Keratinocyte (primary cell): ENCODE data around the gene SPATS2L. TPM values are rescaled to one million over a fixed set of nuclear protein-coding genes. Genes with fewer than 3 reads are reported as not detected.

ENCODE experiments used
- DNase-seq: peaks from one replicate; pipeline ENCODE4 v3.0.0-alpha.2; 2011; ENCODE audit warnings: low read depth, missing footprints, low spot score
- FAIRE-seq: peaks from 2 replicates; lab custom pipeline; 2011; peaks lifted over from hg19 to GRCh38; lab: Jason Lieb, UNC
- H2AFZ ChIP-seq: 2 replicates; pipeline ENCODE4 v1.6.0; 2012; ENCODE audit warnings: low read length, control low read depth, inconsistent platforms; ENCODE audit not compliant: control insufficient read depth
- H3K27ac ChIP-seq: 2 replicates; pipeline ENCODE4 v1.5.1; 2011; ENCODE audit warnings: low read length; ENCODE audit not compliant: control insufficient read depth, insufficient read depth
- H3K27me3 ChIP-seq: 3 replicates; pipeline ENCODE4 v1.6.0; 2011; ENCODE audit warnings: low read length; ENCODE audit not compliant: control insufficient read depth, insufficient read depth; ENCODE audit errors: extremely low read depth
- H3K36me3 ChIP-seq, 2 experiments: 2 replicates in 1 of 2; 3 replicates in 1 of 2; pipeline ENCODE4 v1.5.1; 2011; ENCODE audit warnings: low read length in 2 of 2, mild to moderate bottlenecking in 1 of 2; ENCODE audit not compliant: control insufficient read depth in 2 of 2, insufficient read depth in 2 of 2; ENCODE audit errors: extremely low read depth in 1 of 2
- H3K4me1 ChIP-seq: 3 replicates; pipeline ENCODE4 v1.5.1; 2011; ENCODE audit warnings: low read length; ENCODE audit not compliant: control insufficient read depth, insufficient read depth; ENCODE audit errors: extremely low read depth
- H3K4me2 ChIP-seq: 3 replicates; pipeline ENCODE4 v1.6.0; 2011; ENCODE audit warnings: low read depth, low read length; ENCODE audit not compliant: control insufficient read depth, insufficient read depth; ENCODE audit errors: extremely low read depth
- H3K4me3 ChIP-seq, 3 experiments: fragments of 200-600 bp in 1 of 3; sonication (generic) in 1 of 3; 2 replicates in 2 of 3; 3 replicates in 1 of 3; pipeline ENCODE4 v1.5.1; 2011 to 2016; ENCODE audit warnings: low read length in 3 of 3, mild to moderate bottlenecking in 3 of 3, control low read depth in 2 of 3, inconsistent platforms in 1 of 3, low read depth in 1 of 3, mixed read lengths in 1 of 3, mixed run types in 1 of 3, moderate library complexity in 1 of 3; ENCODE audit not compliant: control insufficient read depth in 2 of 3, insufficient read depth in 2 of 3; ENCODE audit errors: extremely low read depth in 1 of 3
- H3K79me2 ChIP-seq: 2 replicates; pipeline ENCODE4 v1.6.0; 2012; ENCODE audit warnings: low read length; ENCODE audit not compliant: control insufficient read depth, insufficient read depth
- H3K9ac ChIP-seq: 3 replicates; pipeline ENCODE4 v1.6.0; 2011; ENCODE audit warnings: low read length; ENCODE audit not compliant: control insufficient read depth, insufficient read depth; ENCODE audit errors: extremely low read depth
- H3K9me1 ChIP-seq: 3 replicates; pipeline ENCODE4 v1.6.0; 2011; ENCODE audit warnings: low read length; ENCODE audit not compliant: control insufficient read depth, insufficient read depth; ENCODE audit errors: extremely low read depth
- H3K9me3 ChIP-seq: 2 replicates; pipeline ENCODE4 v1.5.1; 2012; ENCODE audit warnings: low read depth, low read length; ENCODE audit not compliant: control insufficient read depth
- H4K20me1 ChIP-seq: 3 replicates; pipeline ENCODE4 v1.6.0; 2011; ENCODE audit warnings: low read length; ENCODE audit not compliant: control insufficient read depth, insufficient read depth; ENCODE audit errors: extremely low read depth
- CTCF ChIP-seq, 3 experiments: IDR thresholded peaks in 1 of 3; conservative IDR thresholded peaks in 1 of 3; optimal IDR thresholded peaks in 1 of 3; 2 replicates in 2 of 3; 3 replicates in 1 of 3; pipeline versions ENCODE3 to v1.5.1; 2011; ENCODE audit warnings: low read length in 3 of 3, mild to moderate bottlenecking in 3 of 3, moderate library complexity in 2 of 3, control low read depth in 1 of 3, inconsistent platforms in 1 of 3; ENCODE audit not compliant: insufficient read depth in 2 of 3; ENCODE audit errors: extremely low read depth in 1 of 3
- EZH2 ChIP-seq: IDR thresholded peaks from one replicate; pipeline ENCODE4 v1.6.1; 2012; ENCODE audit warnings: inconsistent platforms, mild to moderate bottlenecking, low read length, moderate library complexity
- dilution Hi-C: fragments of 300-500 bp; cut with MboI; formaldehyde crosslinking; loops from one replicate; pipeline ENCODE4 v1.7.0; 2020; ENCODE audit warnings: low sequenced_read_pairs; ENCODE audit not compliant: extremely low pct_ligation_motif_present
- polyA plus RNA-seq, 5 experiments: library from polyadenylated mRNA; depleted of rRNA in 3 of 5; stranded (reverse) in 3 of 5; stranded (forward) in 1 of 5; unstranded in 1 of 5; fragments of >200 nt; gene quantifications; 1 replicate in 1 of 5; 2 replicates in 3 of 5; 3 replicates in 1 of 5; pipeline versions ENCODE4 v1.2.1 to v1.2.3, GENCODE V29; 2011 to 2012; ENCODE audit warnings: missing spikeins in 2 of 5, low read depth in 1 of 5, low replicate concordance in 1 of 5

SPATS2L gene
- polyA plus RNA-seq, 1 donor (not counting 4 experiments of a cell fraction or from before 2014, with no cell fraction given), result 95.3 TPM

GRCh38 chr2:200266406-200266805 lies 40.1 kb upstream of the SPATS2L start:
- Histone ChIP-seq H3K36me3 (no peaks in the 10 kb centered on the region), H3K27me3 (no peaks in the 10 kb centered on the region), H3K27ac (no peak overlapping the region), H3K79me2 (no peaks in the 10 kb centered on the region), H3K4me2 (no peak overlapping the region), H3K4me1 (peaks cover 13% of the 10 kb centered on the region), H3K9me1 (no peaks in the 10 kb centered on the region), H3K9me3 (no peaks in the 10 kb centered on the region), H3K4me3 (no peak overlapping the region), H2AFZ (no peak overlapping the region), H4K20me1 (no peaks in the 10 kb centered on the region), H3K9ac (no peak overlapping the region)
- DNase-seq, result no peak
- dilution Hi-C loops, result no loop called here
- no peak for TF ChIP-seq CTCF (optimal IDR thresholded peaks at IDR 0.05 in 1 of 3, IDR thresholded peaks at IDR 0.05 in 1 of 3, conservative IDR thresholded peaks at IDR 0.05 in 1 of 3; ENCODE audit: extremely low read depth in 1 of 3, insufficient read depth in 2 of 3, low read length in 3 of 3)
- TF ChIP-seq EZH2, result no peak
- no peak for FAIRE-seq

GRCh38 chr2:200267350-200267749 lies 39.1 kb upstream of the SPATS2L start:
- no peaks in the 10 kb centered on the region for H3K9me3 ChIP-seq
- H3K9me1 ChIP-seq, result no peaks in the 10 kb centered on the region
- no peak overlapping the region for H3K9ac ChIP-seq
- dilution Hi-C loops, result no loop called here
- H3K4me2 ChIP-seq, result no peak overlapping the region
- no peaks in the 10 kb centered on the region for H4K20me1 ChIP-seq
- peaks cover 13% of the 10 kb centered on the region for H3K4me1 ChIP-seq
- H2AFZ ChIP-seq, result no peak overlapping the region
- H3K27me3 ChIP-seq, result no peaks in the 10 kb centered on the region
- TF ChIP-seq EZH2 (no peak), CTCF (optimal IDR thresholded peaks at IDR 0.05 in 1 of 3, IDR thresholded peaks at IDR 0.05 in 1 of 3, conservative IDR thresholded peaks at IDR 0.05 in 1 of 3; ENCODE audit: extremely low read depth in 1 of 3, insufficient read depth in 2 of 3, low read length in 3 of 3) (no peak)
- no peaks in the 10 kb centered on the region for H3K36me3 ChIP-seq
- no peaks in the 10 kb centered on the region for H3K79me2 ChIP-seq
- DNase-seq (no peak), FAIRE-seq (no peak)
- H3K4me3 ChIP-seq, result no peak overlapping the region
- H3K27ac ChIP-seq, result no peak overlapping the region
